NCI-H2107 treated with DMSO at 0.1 percent for 48 hours (cell line): ENCODE data around the gene PRADC1.
"Not testable (repeated sequence)": the region's sequence is repeated elsewhere in the genome, so short reads cannot be mapped to it uniquely, and the experiment has no call there.

Experiments
- DNase-seq: peaks from one replicate; lab custom pipeline; 2025; ENCODE audit not compliant: unreplicated experiment; lab: John Stamatoyannopoulos, UW

PRADC1 gene

GRCh38 chr2:73205611-73206010 lies 27.4 kb downstream of the PRADC1 start:
- DNase-seq = no peak

GRCh38 chr2:73203055-73203681 lies 29.9 kb downstream of the PRADC1 start:
- DNase-seq = no peak

GRCh38 chr2:73202156-73203054 lies 30.6 kb downstream of the PRADC1 start, which contains the start of gene NOTO:
Gene NOTO, plus strand, starts transcription at chr2:73202574. Its CDS starts 93 bp downstream, at chr2:73202667.
- no peak for DNase-seq

- not testable (repeated sequence) for DNase-seq
Observed at GRCh38 chr2:73200281-73200680, 32.8 kb downstream of the PRADC1 start.

GRCh38 chr2:73197579-73197978 lies 35.5 kb downstream of the PRADC1 start:
- DNase-seq = no peak

GRCh38 chr2:73187549-73187948 lies 45.5 kb downstream of the PRADC1 start:
- DNase-seq = no peak

GRCh38 chr2:73185965-73186364 lies 47.1 kb downstream of the PRADC1 start:
- DNase-seq = no peak
